HG03039 (cell line): ENCODE measurements around the gene MBNL1.

Source experiments
- ATAC-seq: cut with Tn5 transposase; IDR thresholded peaks from one replicate; pipeline ENCODE4 v1.9.1; 2021; ENCODE audit warnings: mild to moderate bottlenecking, moderate library complexity; ENCODE audit not compliant: unreplicated experiment

The MBNL1 gene

GRCh38 chr3:152466784-152467183, 198.1 kb downstream of the MBNL1 start:
- no peak for ATAC-seq

- ATAC-seq: no peak
Observed at GRCh38 chr3:152469248-152470025, 200.7 kb downstream of the MBNL1 start.

GRCh38 chr3:152470095-152470494, 201.4 kb downstream of the MBNL1 start:
- ATAC-seq: no peak

- ATAC-seq: no peak
Observed at GRCh38 chr3:152470893-152471292, 202.2 kb downstream of the MBNL1 start.

GRCh38 chr3:152471814-152472671, 203.3 kb downstream of the MBNL1 start:
- peak; percentile 67 for ATAC-seq

- ATAC-seq: no peak
Observed at GRCh38 chr3:152472672-152472954, 203.9 kb downstream of the MBNL1 start.

- no peak for ATAC-seq
Observed at GRCh38 chr3:152474585-152474984, 205.9 kb downstream of the MBNL1 start.

GRCh38 chr3:152477422-152477821, 208.7 kb downstream of the MBNL1 start:
- ATAC-seq: no peak

GRCh38 chr3:152480282-152480953, 211.7 kb downstream of the MBNL1 start:
- ATAC-seq: peak; percentile 82

- ATAC-seq: no peak
Observed at GRCh38 chr3:152486364-152486763, 217.6 kb downstream of the MBNL1 start.

GRCh38 chr3:152488449-152488848, 219.7 kb downstream of the MBNL1 start:
- no peak for ATAC-seq

- peak; percentile 55 for ATAC-seq
Observed at GRCh38 chr3:152491922-152492321, 223.2 kb downstream of the MBNL1 start.

GRCh38 chr3:152496286-152496685, 227.6 kb downstream of the MBNL1 start:
- no peak for ATAC-seq

GRCh38 chr3:152496716-152497115, 228.0 kb downstream of the MBNL1 start:
- ATAC-seq: no peak

GRCh38 chr3:152497457-152497856, 228.7 kb downstream of the MBNL1 start:
- ATAC-seq: no peak

GRCh38 chr3:152497890-152498289, 229.2 kb downstream of the MBNL1 start:
- ATAC-seq: no peak

- ATAC-seq: no peak
Observed at GRCh38 chr3:152499791-152500385, 231.2 kb downstream of the MBNL1 start.

- peak; percentile 96 for ATAC-seq
Observed at GRCh38 chr3:152505926-152506325, 237.2 kb downstream of the MBNL1 start.

- ATAC-seq: no peak
Observed at GRCh38 chr3:152508705-152509104, 240.0 kb downstream of the MBNL1 start.

- ATAC-seq: peak; percentile 84
Observed at GRCh38 chr3:152511904-152512303, 243.2 kb downstream of the MBNL1 start.

GRCh38 chr3:152513301-152513960, 244.7 kb downstream of the MBNL1 start:
- ATAC-seq: no peak
